ENCODE data around the gene FTCDNL1.

Gene FTCDNL1

DNA sequence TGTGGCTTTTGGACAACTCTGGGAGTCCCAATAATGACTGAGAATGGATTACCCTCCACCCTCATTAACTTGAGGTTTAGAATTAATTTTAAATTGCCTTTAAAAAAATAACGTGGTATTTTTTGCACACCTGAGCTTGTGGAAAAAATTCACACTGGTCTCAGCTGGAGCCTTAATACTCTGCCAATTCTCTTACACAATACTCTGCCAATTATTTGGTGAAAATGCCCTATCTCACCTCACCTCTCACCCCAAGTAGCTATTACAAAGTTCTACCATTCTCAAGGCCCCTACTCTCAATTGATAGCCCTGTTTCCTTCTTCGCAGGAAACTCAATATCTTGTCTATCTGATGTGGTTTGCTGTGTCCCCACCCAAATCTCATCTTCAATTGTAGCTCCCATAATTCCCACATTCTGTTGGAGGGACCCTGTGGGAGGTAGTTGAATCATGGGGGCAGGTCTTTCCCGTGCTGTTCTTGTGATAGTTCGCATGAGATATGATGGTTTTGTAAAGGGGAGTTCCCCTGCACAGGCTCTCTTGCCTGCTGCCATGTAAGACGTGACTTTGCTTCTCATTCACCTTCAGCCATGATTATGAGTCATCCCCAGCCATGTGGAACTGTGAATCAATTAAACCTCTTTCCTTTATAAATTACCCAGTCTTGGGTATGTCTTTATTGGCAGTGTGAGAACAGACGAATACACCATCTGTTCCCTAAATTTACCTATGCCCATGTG is 32.7 kb upstream of the FTCDNL1 start:
- no peak overlapping the region for H3K9ac ChIP-seq (ENCODE audit: low read depth, low read length)
- H3K27ac ChIP-seq (ENCODE audit: low read length), result no peak overlapping the region
- H3K4me1 ChIP-seq (ENCODE audit: insufficient read depth, low read length), result no peaks in the 10 kb centered on the region
- ATAC-seq (ENCODE audit: insufficient read depth, low read depth) (no peak), DNase-seq (no peak)
- TF ChIP-seq, protein P1, sequence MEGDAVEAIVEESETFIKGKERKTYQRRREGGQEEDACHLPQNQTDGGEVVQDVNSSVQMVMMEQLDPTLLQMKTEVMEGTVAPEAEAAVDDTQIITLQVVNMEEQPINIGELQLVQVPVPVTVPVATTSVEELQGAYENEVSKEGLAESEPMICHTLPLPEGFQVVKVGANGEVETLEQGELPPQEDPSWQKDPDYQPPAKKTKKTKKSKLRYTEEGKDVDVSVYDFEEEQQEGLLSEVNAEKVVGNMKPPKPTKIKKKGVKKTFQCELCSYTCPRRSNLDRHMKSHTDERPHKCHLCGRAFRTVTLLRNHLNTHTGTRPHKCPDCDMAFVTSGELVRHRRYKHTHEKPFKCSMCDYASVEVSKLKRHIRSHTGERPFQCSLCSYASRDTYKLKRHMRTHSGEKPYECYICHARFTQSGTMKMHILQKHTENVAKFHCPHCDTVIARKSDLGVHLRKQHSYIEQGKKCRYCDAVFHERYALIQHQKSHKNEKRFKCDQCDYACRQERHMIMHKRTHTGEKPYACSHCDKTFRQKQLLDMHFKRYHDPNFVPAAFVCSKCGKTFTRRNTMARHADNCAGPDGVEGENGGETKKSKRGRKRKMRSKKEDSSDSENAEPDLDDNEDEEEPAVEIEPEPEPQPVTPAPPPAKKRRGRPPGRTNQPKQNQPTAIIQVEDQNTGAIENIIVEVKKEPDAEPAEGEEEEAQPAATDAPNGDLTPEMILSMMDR (IDR thresholded peaks at IDR 0.05; ENCODE audit: borderline replicate concordance, extremely low read depth, low read length, poor library complexity, severe bottlenecking), result no peak
- TF ChIP-seq EZH2 (IDR thresholded peaks at IDR 0.05; ENCODE audit: borderline replicate concordance, low read depth, low read length, severe bottlenecking), result no peak
- H3K9me3 ChIP-seq (ENCODE audit: insufficient read depth, low read length, severe bottlenecking), result no peaks in the 10 kb centered on the region
- H3K36me3 ChIP-seq (ENCODE audit: insufficient read depth, low read length), result no peaks in the 10 kb centered on the region
- H3K4me3 ChIP-seq (ENCODE audit: low read depth in 1 of 2, low read length in 2 of 2), result no peak overlapping the region
- H4K20me1 ChIP-seq (ENCODE audit: insufficient read depth, low read length), result no peaks in the 10 kb centered on the region
- H3K79me2 ChIP-seq (ENCODE audit: insufficient read depth, low read length), result no peaks in the 10 kb centered on the region
- H3K27me3 ChIP-seq (ENCODE audit: insufficient read depth, low read length, poor library complexity), result no peaks in the 10 kb centered on the region
- H2AFZ ChIP-seq (ENCODE audit: low read depth, low read length), result no peak overlapping the region
- H3K4me2 ChIP-seq (ENCODE audit: insufficient read depth, low read length), result no peak overlapping the region

DNA sequence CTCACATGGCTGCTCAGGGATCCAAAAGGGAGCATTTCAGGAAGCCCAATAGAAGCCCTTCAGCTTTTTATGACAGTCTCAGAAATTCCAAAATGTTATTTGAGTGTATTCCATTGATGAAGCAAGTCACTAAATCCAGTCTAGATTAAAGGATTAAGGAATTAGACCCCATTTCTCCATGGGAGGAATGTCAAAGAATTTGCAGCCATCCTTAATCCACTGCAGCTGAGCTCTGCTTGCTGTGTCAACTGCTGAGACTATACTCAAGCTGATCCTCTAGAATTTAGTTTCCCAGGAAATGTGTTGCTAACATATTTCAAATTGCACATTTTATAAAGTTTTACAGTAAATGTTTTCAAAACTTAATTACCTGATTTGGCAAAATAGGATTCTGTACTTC is 31.7 kb upstream of the FTCDNL1 start:
- Histone ChIP-seq H3K9me3 (ENCODE audit: insufficient read depth, low read length, severe bottlenecking) (no peaks in the 10 kb centered on the region), H3K36me3 (ENCODE audit: insufficient read depth, low read length) (no peaks in the 10 kb centered on the region), H3K9ac (ENCODE audit: low read depth, low read length) (no peak overlapping the region), H3K4me2 (ENCODE audit: insufficient read depth, low read length) (no peak overlapping the region), H3K27me3 (ENCODE audit: insufficient read depth, low read length, poor library complexity) (no peaks in the 10 kb centered on the region), H2AFZ (ENCODE audit: low read depth, low read length) (no peak overlapping the region), H3K4me1 (ENCODE audit: insufficient read depth, low read length) (no peaks in the 10 kb centered on the region), H4K20me1 (ENCODE audit: insufficient read depth, low read length) (no peaks in the 10 kb centered on the region), H3K79me2 (ENCODE audit: insufficient read depth, low read length) (no peaks in the 10 kb centered on the region), H3K27ac (ENCODE audit: low read length) (no peak overlapping the region), H3K4me3 (ENCODE audit: low read depth in 1 of 2, low read length in 2 of 2) (no peak overlapping the region)
- DNase-seq (no peak), ATAC-seq (ENCODE audit: insufficient read depth, low read depth) (no peak)
- TF ChIP-seq, protein P1 (IDR thresholded peaks at IDR 0.05; ENCODE audit: borderline replicate concordance, extremely low read depth, low read length, poor library complexity, severe bottlenecking), result no peak
- no peak for TF ChIP-seq EZH2 (IDR thresholded peaks at IDR 0.05; ENCODE audit: borderline replicate concordance, low read depth, low read length, severe bottlenecking)

DNA sequence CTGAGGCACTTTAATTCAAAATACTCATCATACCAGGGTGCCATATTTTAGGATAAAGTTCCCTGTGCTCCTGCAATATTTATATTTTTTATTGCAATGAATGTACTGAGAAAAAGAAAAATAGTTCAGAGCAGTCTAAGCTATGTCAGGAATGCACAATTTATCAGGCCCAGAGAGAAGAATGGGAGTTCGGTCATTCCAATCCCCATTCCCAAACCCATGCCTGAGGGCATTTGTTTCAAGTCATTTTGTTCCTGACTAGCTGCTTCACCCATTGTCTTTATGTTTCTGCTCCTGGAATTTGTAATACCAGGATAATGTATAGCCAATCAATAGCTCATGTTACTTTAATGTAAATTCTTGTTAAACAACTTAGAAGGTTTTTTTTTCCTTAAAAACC is 24.4 kb upstream of the FTCDNL1 start:
- DNase-seq (no peak), ATAC-seq (ENCODE audit: insufficient read depth, low read depth) (no peak)
- no peak overlapping the region for H3K4me2 ChIP-seq (ENCODE audit: insufficient read depth, low read length)
- no peaks in the 10 kb centered on the region for H3K27me3 ChIP-seq (ENCODE audit: insufficient read depth, low read length, poor library complexity)
- TF ChIP-seq EZH2 (IDR thresholded peaks at IDR 0.05; ENCODE audit: borderline replicate concordance, low read depth, low read length, severe bottlenecking), result no peak
- TF ChIP-seq, protein P1 (IDR thresholded peaks at IDR 0.05; ENCODE audit: borderline replicate concordance, extremely low read depth, low read length, poor library complexity, severe bottlenecking), result no peak
- H3K9ac ChIP-seq (ENCODE audit: low read depth, low read length), result no peak overlapping the region
- no peaks in the 10 kb centered on the region for H3K79me2 ChIP-seq (ENCODE audit: insufficient read depth, low read length)
- peaks cover 9% of the 10 kb centered on the region for H3K9me3 ChIP-seq (ENCODE audit: insufficient read depth, low read length, severe bottlenecking)
- no peak overlapping the region for H3K4me3 ChIP-seq (ENCODE audit: low read depth in 1 of 2, low read length in 2 of 2)
- no peak overlapping the region for H2AFZ ChIP-seq (ENCODE audit: low read depth, low read length)
- H4K20me1 ChIP-seq (ENCODE audit: insufficient read depth, low read length), result no peaks in the 10 kb centered on the region
- H3K4me1 ChIP-seq (ENCODE audit: insufficient read depth, low read length), result no peaks in the 10 kb centered on the region
- no peaks in the 10 kb centered on the region for H3K36me3 ChIP-seq (ENCODE audit: insufficient read depth, low read length)
- H3K27ac ChIP-seq (ENCODE audit: low read length), result no peak overlapping the region

Data from DND-41 (cell line).